ENCODE results near the gene METTL27. TPM values are rescaled to one million over a fixed set of nuclear protein-coding genes. Genes with fewer than 3 reads are reported as not detected.

The METTL27 gene
- polyA plus RNA-seq, 1 donor from 2014 or later, result 2.4 TPM

DNA sequence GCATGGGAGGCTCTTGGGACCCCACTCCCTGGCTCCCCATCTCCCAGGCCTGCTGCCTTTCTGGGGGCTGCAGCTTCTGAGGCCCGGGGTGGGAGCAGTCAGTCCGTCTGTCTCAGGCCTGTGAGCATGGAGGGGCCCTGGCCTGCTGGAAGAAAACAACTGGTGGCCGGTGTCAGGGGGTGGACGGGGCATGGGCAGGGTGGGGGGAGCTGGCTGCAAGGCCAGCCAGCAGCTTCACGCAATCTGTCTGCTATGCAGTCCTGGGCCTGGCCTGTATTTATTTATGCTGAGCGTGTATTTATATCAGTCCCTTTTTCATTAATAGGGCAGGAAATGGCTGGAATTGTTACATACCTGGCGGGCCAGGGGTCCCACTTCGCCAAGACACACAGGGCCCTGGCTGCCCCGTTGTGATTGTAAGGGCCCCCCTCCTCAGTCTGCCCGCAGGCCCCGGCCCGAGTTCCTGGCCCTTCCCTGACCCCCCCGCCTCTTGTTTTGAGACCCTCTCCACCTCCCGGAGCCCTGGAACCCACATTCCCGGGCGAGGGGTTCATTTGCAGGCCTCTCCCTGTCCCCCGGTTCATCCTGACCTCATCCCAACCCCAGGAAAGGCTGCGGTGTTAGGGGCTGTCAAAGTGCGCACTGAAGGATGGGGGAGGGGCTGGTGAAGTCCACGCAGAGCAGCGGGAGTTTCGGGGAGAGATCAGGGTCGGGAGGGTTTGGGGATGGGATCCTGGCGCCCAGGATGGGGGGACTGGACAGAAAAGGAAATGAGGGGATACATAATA, 26.9 kb upstream of the METTL27 start:
- Histone ChIP-seq H3K27ac (ENCODE audit: low read length) (no peak overlapping the region), H3K9ac (ENCODE audit: low read length) (no peak overlapping the region), H3K4me3 (ENCODE audit: low read length) (no peak overlapping the region), H3K4me2 (ENCODE audit: low read length) (no peak overlapping the region), H3K9me2 (ENCODE audit: insufficient read depth, low read length) (no peaks in the 10 kb centered on the region), H3K27me3 (ENCODE audit: insufficient read depth, low read depth, low read length) (no peaks in the 10 kb centered on the region), H3F3A (ENCODE audit: insufficient read depth, low read length, poor library complexity, severe bottlenecking) (no peaks in the 10 kb centered on the region), H2AFZ (ENCODE audit: low read depth, low read length) (no peak overlapping the region), H3K79me2 (replicated peaks; ENCODE audit: insufficient read depth, low read length) (no peaks in the 10 kb centered on the region), H3K36me3 (ENCODE audit: insufficient read depth, low read length) (no peaks in the 10 kb centered on the region), H3K9me3 (ENCODE audit: low read length) (no peaks in the 10 kb centered on the region), H4K20me1 (ENCODE audit: insufficient read depth) (no peaks in the 10 kb centered on the region)
- TF ChIP-seq, protein P1, sequence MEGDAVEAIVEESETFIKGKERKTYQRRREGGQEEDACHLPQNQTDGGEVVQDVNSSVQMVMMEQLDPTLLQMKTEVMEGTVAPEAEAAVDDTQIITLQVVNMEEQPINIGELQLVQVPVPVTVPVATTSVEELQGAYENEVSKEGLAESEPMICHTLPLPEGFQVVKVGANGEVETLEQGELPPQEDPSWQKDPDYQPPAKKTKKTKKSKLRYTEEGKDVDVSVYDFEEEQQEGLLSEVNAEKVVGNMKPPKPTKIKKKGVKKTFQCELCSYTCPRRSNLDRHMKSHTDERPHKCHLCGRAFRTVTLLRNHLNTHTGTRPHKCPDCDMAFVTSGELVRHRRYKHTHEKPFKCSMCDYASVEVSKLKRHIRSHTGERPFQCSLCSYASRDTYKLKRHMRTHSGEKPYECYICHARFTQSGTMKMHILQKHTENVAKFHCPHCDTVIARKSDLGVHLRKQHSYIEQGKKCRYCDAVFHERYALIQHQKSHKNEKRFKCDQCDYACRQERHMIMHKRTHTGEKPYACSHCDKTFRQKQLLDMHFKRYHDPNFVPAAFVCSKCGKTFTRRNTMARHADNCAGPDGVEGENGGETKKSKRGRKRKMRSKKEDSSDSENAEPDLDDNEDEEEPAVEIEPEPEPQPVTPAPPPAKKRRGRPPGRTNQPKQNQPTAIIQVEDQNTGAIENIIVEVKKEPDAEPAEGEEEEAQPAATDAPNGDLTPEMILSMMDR (IDR thresholded peaks at IDR 0.05; ENCODE audit: poor library complexity, severe bottlenecking), result no peak
- TF ChIP-seq SMC3 (conservative IDR thresholded peaks at IDR 0.05; ENCODE audit: poor library complexity) (no peak), RAD21 (conservative IDR thresholded peaks at IDR 0.05) (no peak)

DNA sequence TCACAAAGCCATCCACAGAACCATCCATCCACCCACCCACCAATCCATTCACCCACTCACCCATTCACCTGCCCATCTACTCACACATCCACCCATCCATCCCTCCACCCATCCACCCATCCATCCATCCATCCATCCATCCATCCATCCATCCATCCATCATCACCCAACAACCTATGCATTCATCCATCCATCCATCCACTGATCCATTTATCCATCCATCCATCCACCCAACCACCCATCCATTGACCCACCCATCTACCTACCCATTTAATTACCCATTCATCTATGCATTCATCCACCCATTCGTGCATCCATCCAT, 24.1 kb upstream of the METTL27 start:
- no peaks in the 10 kb centered on the region for H3K9me3 ChIP-seq (ENCODE audit: low read length)
- H3K4me2 ChIP-seq (ENCODE audit: low read length), result no peak overlapping the region
- TF ChIP-seq, protein P1 (IDR thresholded peaks at IDR 0.05; ENCODE audit: poor library complexity, severe bottlenecking), result no peak
- TF ChIP-seq TAF1 (IDR thresholded peaks at IDR 0.05; ENCODE audit: low read depth), result no peak
- no peak for TF ChIP-seq POLR2AphosphoS5 (IDR thresholded peaks at IDR 0.05)
- no peak for TF ChIP-seq SMC3 (conservative IDR thresholded peaks at IDR 0.05; ENCODE audit: poor library complexity)
- TF ChIP-seq, protein P2, sequence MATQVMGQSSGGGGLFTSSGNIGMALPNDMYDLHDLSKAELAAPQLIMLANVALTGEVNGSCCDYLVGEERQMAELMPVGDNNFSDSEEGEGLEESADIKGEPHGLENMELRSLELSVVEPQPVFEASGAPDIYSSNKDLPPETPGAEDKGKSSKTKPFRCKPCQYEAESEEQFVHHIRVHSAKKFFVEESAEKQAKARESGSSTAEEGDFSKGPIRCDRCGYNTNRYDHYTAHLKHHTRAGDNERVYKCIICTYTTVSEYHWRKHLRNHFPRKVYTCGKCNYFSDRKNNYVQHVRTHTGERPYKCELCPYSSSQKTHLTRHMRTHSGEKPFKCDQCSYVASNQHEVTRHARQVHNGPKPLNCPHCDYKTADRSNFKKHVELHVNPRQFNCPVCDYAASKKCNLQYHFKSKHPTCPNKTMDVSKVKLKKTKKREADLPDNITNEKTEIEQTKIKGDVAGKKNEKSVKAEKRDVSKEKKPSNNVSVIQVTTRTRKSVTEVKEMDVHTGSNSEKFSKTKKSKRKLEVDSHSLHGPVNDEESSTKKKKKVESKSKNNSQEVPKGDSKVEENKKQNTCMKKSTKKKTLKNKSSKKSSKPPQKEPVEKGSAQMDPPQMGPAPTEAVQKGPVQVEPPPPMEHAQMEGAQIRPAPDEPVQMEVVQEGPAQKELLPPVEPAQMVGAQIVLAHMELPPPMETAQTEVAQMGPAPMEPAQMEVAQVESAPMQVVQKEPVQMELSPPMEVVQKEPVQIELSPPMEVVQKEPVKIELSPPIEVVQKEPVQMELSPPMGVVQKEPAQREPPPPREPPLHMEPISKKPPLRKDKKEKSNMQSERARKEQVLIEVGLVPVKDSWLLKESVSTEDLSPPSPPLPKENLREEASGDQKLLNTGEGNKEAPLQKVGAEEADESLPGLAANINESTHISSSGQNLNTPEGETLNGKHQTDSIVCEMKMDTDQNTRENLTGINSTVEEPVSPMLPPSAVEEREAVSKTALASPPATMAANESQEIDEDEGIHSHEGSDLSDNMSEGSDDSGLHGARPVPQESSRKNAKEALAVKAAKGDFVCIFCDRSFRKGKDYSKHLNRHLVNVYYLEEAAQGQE (IDR thresholded peaks at IDR 0.05; ENCODE audit: borderline replicate concordance), result no peak
- TF ChIP-seq EP300 (conservative IDR thresholded peaks at IDR 0.05; ENCODE audit: poor library complexity, severe bottlenecking), result no peak
- TF ChIP-seq MXI1 (conservative IDR thresholded peaks at IDR 0.05; ENCODE audit: poor library complexity, severe bottlenecking), result no peak
- TF ChIP-seq RAD21 (conservative IDR thresholded peaks at IDR 0.05), result no peak
- TF ChIP-seq EZH2 (IDR thresholded peaks at IDR 0.05; ENCODE audit: borderline replicate concordance, insufficient read depth, low read length, poor library complexity, severe bottlenecking), result no peak
- no peaks in the 10 kb centered on the region for H4K20me1 ChIP-seq (ENCODE audit: insufficient read depth)
- H3K9me2 ChIP-seq (ENCODE audit: insufficient read depth, low read length), result no peaks in the 10 kb centered on the region
- H2AFZ ChIP-seq (ENCODE audit: low read depth, low read length), result no peak overlapping the region
- H3F3A ChIP-seq (ENCODE audit: insufficient read depth, low read length, poor library complexity, severe bottlenecking), result no peaks in the 10 kb centered on the region
- no peak overlapping the region for H3K4me3 ChIP-seq (ENCODE audit: low read length)
- no peak overlapping the region for H3K27ac ChIP-seq (ENCODE audit: low read length)
- H3K27me3 ChIP-seq (ENCODE audit: insufficient read depth, low read depth, low read length), result no peaks in the 10 kb centered on the region
- H3K79me2 ChIP-seq (replicated peaks; ENCODE audit: insufficient read depth, low read length), result no peaks in the 10 kb centered on the region
- no peak overlapping the region for H3K9ac ChIP-seq (ENCODE audit: low read length)
- no peaks in the 10 kb centered on the region for H3K36me3 ChIP-seq (ENCODE audit: insufficient read depth, low read length)

Data from neural cell (in vitro differentiated cells).